GM12891 (cell line): ENCODE measurements around the gene GLIS1.

ENCODE experiments used
- POLR2A ChIP-seq: IDR thresholded peaks from 2 replicates; pipeline ENCODE4 v1.6.1; 2011; ENCODE audit warnings: low read depth, low read length, control low read depth
- POLR2AphosphoS5 ChIP-seq: IDR thresholded peaks from 2 replicates; pipeline ENCODE4 v1.6.1; 2011; ENCODE audit warnings: low read depth, low read length, control low read depth

DNA sequence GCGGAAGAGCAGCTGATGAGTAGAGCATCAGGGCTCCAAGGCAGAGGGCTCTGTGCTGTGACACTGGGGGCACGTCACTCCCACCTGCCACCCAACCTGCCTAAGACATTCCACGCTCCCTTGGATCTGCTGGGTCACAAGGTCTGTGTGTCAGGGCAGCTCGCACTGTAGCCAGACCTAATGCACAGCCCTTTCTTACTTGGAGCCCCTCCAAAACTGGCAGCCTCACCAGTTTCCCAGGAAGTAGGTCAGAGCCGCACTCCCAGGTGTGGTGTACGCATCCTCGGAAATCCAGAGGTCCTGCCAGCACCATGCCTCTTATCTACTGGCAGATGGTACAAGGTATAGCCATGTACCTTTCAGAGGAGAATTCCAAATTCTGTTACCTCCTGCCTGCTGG, 257.5 kb downstream of the GLIS1 start:
- TF ChIP-seq POLR2A (no peak), POLR2AphosphoS5 (no peak)
